ENCODE data around the gene ECE1. TPM values are rescaled to one million over a fixed set of nuclear protein-coding genes. Genes with fewer than 3 reads are reported as not detected.
"Not testable (repeated sequence)": the region's sequence is repeated elsewhere in the genome, so short reads cannot be mapped to it uniquely, and the experiment has no call there.

The ECE1 gene
- polyA plus RNA-seq, 2 donors = 12.4 to 14.2 TPM

- no peaks in the 10 kb centered on the region for H3K9me3 ChIP-seq (ENCODE audit: control insufficient read depth in 2 of 2, insufficient read depth in 1 of 2, low read depth in 1 of 2, low read length in 1 of 2)
- WGBS, 2 donors = 78% methylated on average over 16 to 17 of the region's 17 CpGs
- peak overlapping the region; percentile 65 to 77 for H3K27ac ChIP-seq (ENCODE audit: low read depth in 2 of 2, low read length in 1 of 2)
Measured at GRCh38 chr1:21293537-21294265, 3.4 kb upstream of the ECE1 start.

GRCh38 chr1:21292984-21293536 lies 2.8 kb upstream of the ECE1 start:
- no peaks in the 10 kb centered on the region for H3K36me3 ChIP-seq (ENCODE audit: control insufficient read depth in 2 of 2, insufficient read depth in 2 of 2, low read length in 1 of 2)
- H3K4me1 ChIP-seq (ENCODE audit: control insufficient read depth in 2 of 2, insufficient read depth in 2 of 2, low read length in 1 of 2) = peaks cover 6 to 23% of the 10 kb centered on the region in 2 donors
- no peaks in the 10 kb centered on the region for H3K9me3 ChIP-seq (ENCODE audit: control insufficient read depth in 2 of 2, insufficient read depth in 1 of 2, low read depth in 1 of 2, low read length in 1 of 2)
- 43 to 45% methylated on average over 9 of the region's 9 CpGs for WGBS, 2 donors
- no peaks in the 10 kb centered on the region for H3K27me3 ChIP-seq (ENCODE audit: control insufficient read depth in 1 of 2, insufficient read depth in 2 of 2, low read length in 2 of 2)
- peak overlapping the region; percentile 65 to 77 for H3K27ac ChIP-seq (ENCODE audit: low read depth in 2 of 2, low read length in 1 of 2)
- no peak overlapping the region for H3K4me3 ChIP-seq (ENCODE audit: low read depth in 1 of 2, low read length in 2 of 2)

More at GRCh38 chr1:21293537-21294265, 3.4 kb upstream of the ECE1 start:
- Histone ChIP-seq H3K27me3 (ENCODE audit: control insufficient read depth in 1 of 2, insufficient read depth in 2 of 2, low read length in 2 of 2) (no peaks in the 10 kb centered on the region), H3K36me3 (ENCODE audit: control insufficient read depth in 2 of 2, insufficient read depth in 2 of 2, low read length in 1 of 2) (no peaks in the 10 kb centered on the region), H3K4me1 (ENCODE audit: control insufficient read depth in 2 of 2, insufficient read depth in 2 of 2, low read length in 1 of 2) (peaks cover 6 to 28% of the 10 kb centered on the region in 2 donors), H3K4me3 (ENCODE audit: low read depth in 1 of 2, low read length in 2 of 2) (no peak overlapping the region)

- peaks cover 6 to 23% of the 10 kb centered on the region in 2 donors for H3K4me1 ChIP-seq (ENCODE audit: control insufficient read depth in 2 of 2, insufficient read depth in 2 of 2, low read length in 1 of 2)
- no peaks in the 10 kb centered on the region for H3K27me3 ChIP-seq (ENCODE audit: control insufficient read depth in 1 of 2, insufficient read depth in 2 of 2, low read length in 2 of 2)
- H3K9me3 ChIP-seq (ENCODE audit: control insufficient read depth in 2 of 2, insufficient read depth in 1 of 2, low read depth in 1 of 2, low read length in 1 of 2) = no peaks in the 10 kb centered on the region
- 48 to 61% methylated on average over 3 of the region's 3 CpGs for WGBS, 2 donors
- H3K36me3 ChIP-seq (ENCODE audit: control insufficient read depth in 2 of 2, insufficient read depth in 2 of 2, low read length in 1 of 2) = no peaks in the 10 kb centered on the region
- H3K4me3 ChIP-seq (ENCODE audit: low read depth in 1 of 2, low read length in 2 of 2) = no peak overlapping the region
- H3K27ac ChIP-seq (ENCODE audit: low read depth in 2 of 2, low read length in 1 of 2) = peak overlapping the region in 1 of 2 donors; percentile 77
Measured at GRCh38 chr1:21292503-21292983, 2.3 kb upstream of the ECE1 start.

DNA sequence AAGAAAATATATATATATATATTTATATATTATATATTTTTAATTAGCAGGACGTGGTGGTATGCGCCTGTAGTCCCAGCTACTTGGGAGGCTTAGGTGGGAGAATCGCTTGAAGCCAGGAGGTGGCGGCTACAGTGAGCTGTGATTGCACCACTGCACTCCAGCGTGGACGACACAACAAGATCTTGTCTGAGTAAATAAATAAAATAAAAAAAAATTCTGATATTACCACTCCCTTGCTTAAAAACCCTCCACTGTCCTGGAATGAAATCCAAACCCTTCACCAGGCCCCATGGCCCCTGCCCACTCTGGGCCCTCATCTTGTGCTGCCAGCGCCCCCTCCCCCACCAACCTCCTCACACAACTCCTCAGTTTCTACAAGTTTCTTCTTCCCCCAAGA lies 1.7 kb upstream of the ECE1 start:
- Histone ChIP-seq H3K27me3 (ENCODE audit: control insufficient read depth in 1 of 2, insufficient read depth in 2 of 2, low read length in 2 of 2) (no peaks in the 10 kb centered on the region), H3K9me3 (ENCODE audit: control insufficient read depth in 2 of 2, insufficient read depth in 1 of 2, low read depth in 1 of 2, low read length in 1 of 2) (no peaks in the 10 kb centered on the region), H3K4me3 (ENCODE audit: low read depth in 1 of 2, low read length in 2 of 2) (no peak overlapping the region), H3K4me1 (ENCODE audit: control insufficient read depth in 2 of 2, insufficient read depth in 2 of 2, low read length in 1 of 2) (peaks cover 6 to 21% of the 10 kb centered on the region in 2 donors), H3K36me3 (ENCODE audit: control insufficient read depth in 2 of 2, insufficient read depth in 2 of 2, low read length in 1 of 2) (no peaks in the 10 kb centered on the region), H3K27ac (ENCODE audit: low read depth in 2 of 2, low read length in 1 of 2) (no peak overlapping the region)
- 95 to 96% methylated on average over 7 of the region's 7 CpGs for WGBS, 2 donors

GRCh38 chr1:21291184-21291583 lies 921 bp upstream of the ECE1 start:
- Histone ChIP-seq H3K27me3 (ENCODE audit: control insufficient read depth in 1 of 2, insufficient read depth in 2 of 2, low read length in 2 of 2) (no peaks in the 10 kb centered on the region), H3K4me1 (ENCODE audit: control insufficient read depth in 2 of 2, insufficient read depth in 2 of 2, low read length in 1 of 2) (peaks cover 2 to 17% of the 10 kb centered on the region in 2 donors), H3K27ac (ENCODE audit: low read depth in 2 of 2, low read length in 1 of 2) (peak overlapping the region; percentile 45 to 78), H3K36me3 (ENCODE audit: control insufficient read depth in 2 of 2, insufficient read depth in 2 of 2, low read length in 1 of 2) (no peaks in the 10 kb centered on the region), H3K4me3 (ENCODE audit: low read depth in 1 of 2, low read length in 2 of 2) (no peak overlapping the region), H3K9me3 (ENCODE audit: control insufficient read depth in 2 of 2, insufficient read depth in 1 of 2, low read depth in 1 of 2, low read length in 1 of 2) (no peaks in the 10 kb centered on the region)
- WGBS, 2 donors = 91 to 93% methylated on average over 8 of the region's 8 CpGs

DNA sequence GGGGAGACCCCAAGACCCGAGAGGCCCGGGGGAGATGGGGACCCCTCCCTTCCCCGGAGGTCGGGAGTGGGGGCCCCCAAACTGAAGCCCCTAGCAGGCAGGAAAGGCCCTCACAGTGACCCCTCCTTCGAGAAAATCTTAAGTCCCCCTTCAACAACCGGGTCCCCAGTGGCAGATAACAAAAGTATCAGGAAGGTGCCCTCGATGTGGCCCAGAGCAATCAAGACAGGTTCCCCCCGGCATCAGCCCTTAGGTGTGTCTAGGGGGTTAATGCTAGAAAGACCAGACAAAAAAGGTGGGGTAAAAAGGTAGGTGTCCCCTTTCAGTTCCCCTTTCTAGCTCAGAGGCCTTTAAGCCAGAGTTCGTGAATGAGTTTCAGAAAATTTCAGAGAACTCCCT lies 282 bp upstream of the ECE1 start:
- Histone ChIP-seq H3K4me3 (ENCODE audit: low read depth in 1 of 2, low read length in 2 of 2) (peak overlapping the region; percentile 54 to 65), H3K4me1 (ENCODE audit: control insufficient read depth in 2 of 2, insufficient read depth in 2 of 2, low read length in 1 of 2) (peaks cover 2 to 17% of the 10 kb centered on the region in 2 donors), H3K27me3 (ENCODE audit: control insufficient read depth in 1 of 2, insufficient read depth in 2 of 2, low read length in 2 of 2) (no peaks in the 10 kb centered on the region), H3K27ac (ENCODE audit: low read depth in 2 of 2, low read length in 1 of 2) (peak overlapping the region; percentile 45 to 78), H3K36me3 (ENCODE audit: control insufficient read depth in 2 of 2, insufficient read depth in 2 of 2, low read length in 1 of 2) (no peaks in the 10 kb centered on the region), H3K9me3 (ENCODE audit: control insufficient read depth in 2 of 2, insufficient read depth in 1 of 2, low read depth in 1 of 2, low read length in 1 of 2) (no peaks in the 10 kb centered on the region)
- WGBS, 2 donors = 4% methylated on average over 9 of the region's 9 CpGs

DNA sequence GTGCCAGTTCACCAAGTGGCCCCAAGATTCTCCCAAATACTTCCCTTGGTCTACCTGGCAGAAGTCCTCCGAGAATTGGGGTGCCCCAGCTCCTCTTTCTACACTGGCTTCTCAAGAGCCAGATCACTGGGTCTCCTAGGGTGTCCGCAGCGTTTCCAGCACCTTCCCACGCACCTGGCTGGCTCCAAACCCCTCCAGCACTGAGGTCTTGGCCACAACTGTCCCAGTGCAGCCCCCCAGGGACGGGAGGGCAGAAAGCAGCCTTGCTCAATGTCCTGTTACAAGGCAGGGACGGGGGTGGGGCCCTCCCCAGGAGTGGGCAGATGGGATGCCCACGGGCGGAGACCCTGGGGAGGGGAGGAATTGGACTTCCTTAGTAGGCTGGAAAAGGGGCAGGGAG lies 1.1 kb downstream of the ECE1 start:
- no peaks in the 10 kb centered on the region for H3K9me3 ChIP-seq (ENCODE audit: control insufficient read depth in 2 of 2, insufficient read depth in 1 of 2, low read depth in 1 of 2, low read length in 1 of 2)
- H3K27me3 ChIP-seq (ENCODE audit: control insufficient read depth in 1 of 2, insufficient read depth in 2 of 2, low read length in 2 of 2) = no peaks in the 10 kb centered on the region
- WGBS, 2 donors = 49 to 60% methylated on average over 8 of the region's 8 CpGs
- H3K36me3 ChIP-seq (ENCODE audit: control insufficient read depth in 2 of 2, insufficient read depth in 2 of 2, low read length in 1 of 2) = no peaks in the 10 kb centered on the region
- H3K27ac ChIP-seq (ENCODE audit: low read depth in 2 of 2, low read length in 1 of 2) = peak overlapping the region; percentile 66 to 78
- peaks cover 4 to 22% of the 10 kb centered on the region in 2 donors for H3K4me1 ChIP-seq (ENCODE audit: control insufficient read depth in 2 of 2, insufficient read depth in 2 of 2, low read length in 1 of 2)
- H3K4me3 ChIP-seq (ENCODE audit: low read depth in 1 of 2, low read length in 2 of 2) = peak overlapping the region; percentile 54 to 65

DNA sequence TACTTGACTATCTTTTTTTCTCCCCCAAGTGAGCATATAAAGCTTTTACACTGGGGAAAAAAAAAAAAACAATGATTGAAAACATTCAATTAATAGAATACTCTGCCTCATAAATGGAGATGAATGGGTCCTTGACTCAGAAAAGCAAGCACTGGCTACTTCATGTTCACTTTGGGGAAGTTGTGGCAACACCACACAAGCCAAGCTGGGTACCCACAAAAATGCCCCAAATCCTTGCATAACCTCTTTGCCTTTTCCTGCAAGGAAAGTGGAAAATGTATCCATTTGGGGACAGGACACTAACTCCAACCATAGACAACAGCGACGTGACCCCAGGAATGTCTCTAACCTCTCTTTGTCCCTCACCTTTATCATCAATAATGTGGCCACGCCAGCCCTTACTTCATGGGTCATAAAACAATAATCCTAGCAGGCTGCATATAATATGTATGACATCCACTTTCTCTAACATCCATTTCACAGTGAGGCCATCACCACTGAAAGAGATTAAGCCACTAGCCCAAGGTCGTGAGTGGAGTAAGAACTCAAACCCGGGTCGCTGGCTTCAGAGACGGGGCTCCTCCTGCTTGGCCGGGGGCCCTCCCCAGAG lies 2.3 kb downstream of the ECE1 start:
- WGBS, 2 donors = 69 to 79% methylated on average over 8 of the region's 8 CpGs
- H3K4me1 ChIP-seq (ENCODE audit: control insufficient read depth in 2 of 2, insufficient read depth in 2 of 2, low read length in 1 of 2) = peaks cover 5 to 19% of the 10 kb centered on the region in 2 donors
- no peaks in the 10 kb centered on the region for H3K9me3 ChIP-seq (ENCODE audit: control insufficient read depth in 2 of 2, insufficient read depth in 1 of 2, low read depth in 1 of 2, low read length in 1 of 2)
- H3K27ac ChIP-seq (ENCODE audit: low read depth in 2 of 2, low read length in 1 of 2) = no peak overlapping the region
- no peaks in the 10 kb centered on the region for H3K27me3 ChIP-seq (ENCODE audit: control insufficient read depth in 1 of 2, insufficient read depth in 2 of 2, low read length in 2 of 2)
- H3K4me3 ChIP-seq (ENCODE audit: low read depth in 1 of 2, low read length in 2 of 2) = no peak overlapping the region
- no peaks in the 10 kb centered on the region for H3K36me3 ChIP-seq (ENCODE audit: control insufficient read depth in 2 of 2, insufficient read depth in 2 of 2, low read length in 1 of 2)

DNA sequence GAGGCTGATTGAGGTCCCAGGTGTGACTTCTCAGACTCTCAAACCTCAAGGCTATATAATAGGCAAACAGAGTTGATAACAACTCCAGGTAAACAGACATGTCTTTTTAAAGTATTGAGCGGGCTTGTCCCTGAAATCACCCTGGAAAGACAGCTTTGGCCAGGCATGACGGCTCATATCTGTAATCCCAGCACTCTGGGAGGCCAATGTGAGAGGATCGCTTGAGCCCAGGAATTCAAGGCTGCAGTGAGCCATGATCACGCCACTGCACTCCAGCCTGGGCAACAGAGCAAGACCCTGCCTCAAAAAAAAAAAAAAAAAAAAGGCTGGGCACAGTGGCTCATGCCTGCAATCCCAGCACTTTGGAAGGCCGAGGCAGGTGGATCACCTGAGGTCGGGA lies 4.9 kb downstream of the ECE1 start:
- not testable (repeated sequence) for H3K4me3 ChIP-seq (ENCODE audit: low read depth in 1 of 2, low read length in 2 of 2); H3K36me3 ChIP-seq (ENCODE audit: control insufficient read depth in 2 of 2, insufficient read depth in 2 of 2, low read length in 1 of 2); H3K27me3 ChIP-seq (ENCODE audit: control insufficient read depth in 1 of 2, insufficient read depth in 2 of 2, low read length in 2 of 2); H3K9me3 ChIP-seq (ENCODE audit: control insufficient read depth in 2 of 2, insufficient read depth in 1 of 2, low read depth in 1 of 2, low read length in 1 of 2)
- Histone ChIP-seq H3K27ac (ENCODE audit: low read depth in 2 of 2, low read length in 1 of 2) (peak overlapping the region; percentile 82 to 84), H3K4me1 (ENCODE audit: control insufficient read depth in 2 of 2, insufficient read depth in 2 of 2, low read length in 1 of 2) (peaks cover 5 to 16% of the 10 kb centered on the region in 2 donors)
- 63 to 72% methylated on average over 6 of the region's 6 CpGs for WGBS, 2 donors

Data from esophagus (tissue), 2 donors.